Measurements from ENCODE around the gene OSBPL10. TPM values are rescaled to one million over a fixed set of nuclear protein-coding genes. Genes with fewer than 3 reads are reported as not detected.
"Not testable (repeated sequence)": the region's sequence is repeated elsewhere in the genome, so short reads cannot be mapped to it uniquely, and the experiment has no call there.

The OSBPL10 gene
- total RNA-seq, 1 experiment from 2014 or later = 172 TPM

DNA sequence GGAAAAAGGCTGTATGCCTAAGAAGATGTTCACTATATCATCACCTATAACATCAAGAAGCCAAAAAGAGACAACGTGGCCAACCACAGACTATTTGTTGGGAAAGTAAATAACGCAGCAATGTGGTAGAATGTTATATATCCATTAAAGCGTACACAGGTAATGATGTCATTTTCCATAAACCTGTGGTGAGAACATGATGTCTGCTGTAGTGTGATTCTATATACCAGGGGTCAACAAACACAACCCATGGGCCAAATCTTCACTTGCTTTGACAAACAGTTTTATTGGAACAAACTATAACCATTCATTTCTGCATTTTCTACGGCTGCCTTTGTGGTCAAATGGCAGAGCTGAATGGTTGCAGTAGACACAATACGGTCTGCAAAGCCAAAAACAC lies 287.7 kb downstream of the OSBPL10 start:
- TF ChIP-seq, protein P1, sequence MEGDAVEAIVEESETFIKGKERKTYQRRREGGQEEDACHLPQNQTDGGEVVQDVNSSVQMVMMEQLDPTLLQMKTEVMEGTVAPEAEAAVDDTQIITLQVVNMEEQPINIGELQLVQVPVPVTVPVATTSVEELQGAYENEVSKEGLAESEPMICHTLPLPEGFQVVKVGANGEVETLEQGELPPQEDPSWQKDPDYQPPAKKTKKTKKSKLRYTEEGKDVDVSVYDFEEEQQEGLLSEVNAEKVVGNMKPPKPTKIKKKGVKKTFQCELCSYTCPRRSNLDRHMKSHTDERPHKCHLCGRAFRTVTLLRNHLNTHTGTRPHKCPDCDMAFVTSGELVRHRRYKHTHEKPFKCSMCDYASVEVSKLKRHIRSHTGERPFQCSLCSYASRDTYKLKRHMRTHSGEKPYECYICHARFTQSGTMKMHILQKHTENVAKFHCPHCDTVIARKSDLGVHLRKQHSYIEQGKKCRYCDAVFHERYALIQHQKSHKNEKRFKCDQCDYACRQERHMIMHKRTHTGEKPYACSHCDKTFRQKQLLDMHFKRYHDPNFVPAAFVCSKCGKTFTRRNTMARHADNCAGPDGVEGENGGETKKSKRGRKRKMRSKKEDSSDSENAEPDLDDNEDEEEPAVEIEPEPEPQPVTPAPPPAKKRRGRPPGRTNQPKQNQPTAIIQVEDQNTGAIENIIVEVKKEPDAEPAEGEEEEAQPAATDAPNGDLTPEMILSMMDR (IDR thresholded peaks at IDR 0.05; ENCODE audit: unreplicated experiment) = no peak
- POLR2A ChIA-PET = interaction anchor here (1.7 kb wide), 1 partner anchor 11 kb away, joined by 6 read pairs; no protein-coding TSS in a partner anchor
- no peaks in the 10 kb centered on the region for H3K4me1 Mint-ChIP-seq (ENCODE audit: insufficient read depth, unreplicated experiment)
- intact Hi-C loops (cut with micrococcal nuclease) = no loop called here
- DNase-seq (ENCODE audit: unreplicated experiment) = no peak
- peaks cover 33% of the 10 kb centered on the region for H3K36me3 Mint-ChIP-seq (ENCODE audit: insufficient read depth, unreplicated experiment)
- H3K27me3 Mint-ChIP-seq (ENCODE audit: insufficient read depth, unreplicated experiment) = no peaks in the 10 kb centered on the region
- H3K9me3 Mint-ChIP-seq (ENCODE audit: unreplicated experiment) = peaks cover 8% of the 10 kb centered on the region
- CTCF ChIA-PET = no interaction called here
- no peak overlapping the region for H3K4me3 Mint-ChIP-seq (ENCODE audit: unreplicated experiment)
- no peak overlapping the region for H3K27ac Mint-ChIP-seq (ENCODE audit: low read depth, unreplicated experiment)
- BruUV-seq (replicated peaks) = no TSS peak

DNA sequence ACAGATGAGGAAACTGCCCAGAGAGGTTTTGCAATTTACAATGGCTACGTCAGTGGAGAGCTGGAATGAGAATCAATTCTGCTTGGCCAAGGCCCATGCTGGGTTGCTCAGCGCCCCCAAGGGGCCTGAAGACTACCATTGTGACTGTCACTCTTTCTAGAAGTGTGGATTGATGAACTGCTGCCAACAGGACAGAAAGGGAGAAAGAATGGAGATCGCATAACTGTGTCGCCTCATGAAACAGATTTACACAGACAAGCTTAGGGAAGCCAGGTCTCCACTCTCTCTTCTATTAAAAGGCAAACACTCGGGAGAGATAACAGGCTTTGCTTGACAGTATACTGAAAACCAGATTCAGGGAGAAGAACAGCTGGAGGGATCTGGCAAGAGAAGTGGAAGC lies 288.3 kb downstream of the OSBPL10 start:
- no peak overlapping the region for H3K27ac Mint-ChIP-seq (ENCODE audit: low read depth, unreplicated experiment)
- intact Hi-C loops (cut with micrococcal nuclease) = no loop called here
- H3K36me3 Mint-ChIP-seq (ENCODE audit: insufficient read depth, unreplicated experiment) = peaks cover 31% of the 10 kb centered on the region
- no peak for DNase-seq (ENCODE audit: unreplicated experiment)
- CTCF ChIA-PET = interaction anchor here (0.6 to 0.9 kb wide), 2 partner anchors 26 to 675 kb away, joined by 3 to 5 read pairs; no protein-coding TSS in a partner anchor
- H3K4me3 Mint-ChIP-seq (ENCODE audit: unreplicated experiment) = no peak overlapping the region
- peaks cover 8% of the 10 kb centered on the region for H3K9me3 Mint-ChIP-seq (ENCODE audit: unreplicated experiment)
- TF ChIP-seq, protein P1 (IDR thresholded peaks at IDR 0.05; ENCODE audit: unreplicated experiment) = no peak
- BruUV-seq (replicated peaks) = TSS peak; percentile 10
- POLR2A ChIA-PET = interaction anchor here (0.6 to 1.7 kb wide), 2 partner anchors 12 to 45 kb away, joined by 5 to 6 read pairs; no protein-coding TSS in a partner anchor
- H3K4me1 Mint-ChIP-seq (ENCODE audit: insufficient read depth, unreplicated experiment) = no peaks in the 10 kb centered on the region
- no peaks in the 10 kb centered on the region for H3K27me3 Mint-ChIP-seq (ENCODE audit: insufficient read depth, unreplicated experiment)

DNA sequence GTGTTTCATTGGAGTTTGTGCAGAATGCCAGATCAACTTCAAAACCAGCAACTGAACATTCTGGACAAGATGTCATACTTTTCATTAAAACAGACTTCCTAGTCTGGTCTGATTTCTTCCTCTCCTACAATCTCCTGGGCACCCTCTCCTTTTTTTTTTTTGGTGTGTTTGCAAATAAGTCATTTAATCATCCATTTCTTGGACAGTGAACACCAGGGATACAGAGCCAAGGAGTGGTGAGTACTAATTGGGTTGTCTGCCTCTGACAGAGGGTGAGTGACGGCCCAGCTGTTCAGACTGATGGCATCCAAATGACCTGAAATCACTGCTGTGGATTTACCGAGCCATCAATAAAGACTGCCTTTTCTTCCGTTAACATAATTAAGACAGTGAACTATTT lies 290.3 kb downstream of the OSBPL10 start:
- Mint-ChIP-seq H3K27ac (ENCODE audit: low read depth, unreplicated experiment) (no peak overlapping the region), H3K9me3 (ENCODE audit: unreplicated experiment) (peaks cover 8% of the 10 kb centered on the region), H3K4me1 (ENCODE audit: insufficient read depth, unreplicated experiment) (peaks cover 2% of the 10 kb centered on the region), H3K4me3 (ENCODE audit: unreplicated experiment) (no peak overlapping the region), H3K36me3 (ENCODE audit: insufficient read depth, unreplicated experiment) (peaks cover 45% of the 10 kb centered on the region), H3K27me3 (ENCODE audit: insufficient read depth, unreplicated experiment) (no peaks in the 10 kb centered on the region)
- DNase-seq (ENCODE audit: unreplicated experiment) = no peak
- ChIA-PET POLR2A (no interaction called here), CTCF (no interaction called here)
- intact Hi-C loops (cut with micrococcal nuclease) = no loop called here
- TF ChIP-seq, protein P1 (IDR thresholded peaks at IDR 0.05; ENCODE audit: unreplicated experiment) = no peak
- BruUV-seq (replicated peaks) = no TSS peak

DNA sequence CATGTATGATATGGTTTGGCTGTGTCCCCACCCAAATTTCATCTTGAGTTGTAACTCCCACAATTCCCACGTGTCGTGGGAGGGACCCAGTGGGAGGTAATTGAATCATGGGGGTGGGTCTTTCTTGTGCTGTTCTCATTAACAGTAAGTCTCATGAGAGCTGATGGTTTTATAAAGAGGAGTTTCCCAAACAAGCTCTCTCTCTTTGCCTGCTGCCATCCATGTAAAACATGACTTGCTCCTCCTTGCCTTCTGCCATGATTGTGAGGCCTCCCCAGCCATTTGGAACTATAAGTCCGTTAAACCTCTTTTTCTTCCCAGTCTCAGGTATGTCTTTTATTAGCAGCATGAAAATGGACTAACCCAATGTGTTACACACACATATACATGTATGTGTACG lies 291.5 kb downstream of the OSBPL10 start:
- intact Hi-C loops (cut with micrococcal nuclease); BruUV-seq (replicated peaks); POLR2A ChIA-PET: not testable (repeated sequence)

DNA sequence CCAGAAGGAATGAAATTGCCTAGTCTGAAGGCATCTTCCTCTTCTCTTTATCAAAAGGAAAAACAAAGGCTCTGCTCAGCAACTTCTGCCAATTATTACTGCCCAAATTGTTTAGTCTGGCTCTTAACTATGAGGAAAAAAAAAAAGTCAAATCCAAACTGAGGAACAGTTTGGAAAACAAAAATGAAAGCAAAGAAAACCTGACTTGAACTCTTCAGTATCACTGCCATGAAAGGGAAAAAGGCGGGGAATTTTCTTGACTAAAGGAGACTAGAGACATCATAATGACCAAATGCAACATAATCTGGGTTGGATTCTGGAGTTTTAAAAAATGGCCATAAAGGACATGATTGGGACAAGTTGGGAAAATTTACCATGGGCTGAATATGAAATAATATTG lies 292.1 kb downstream of the OSBPL10 start:
- peaks cover 7% of the 10 kb centered on the region for H3K4me1 Mint-ChIP-seq (ENCODE audit: insufficient read depth, unreplicated experiment)
- POLR2A ChIA-PET = interaction anchor here (1.2 kb wide), 1 partner anchor 10 kb away, joined by 3 read pairs; no protein-coding TSS in a partner anchor
- H3K36me3 Mint-ChIP-seq (ENCODE audit: insufficient read depth, unreplicated experiment) = peaks cover 55% of the 10 kb centered on the region
- no TSS peak for BruUV-seq (replicated peaks)
- no peak for DNase-seq (ENCODE audit: unreplicated experiment)
- TF ChIP-seq, protein P1 (IDR thresholded peaks at IDR 0.05; ENCODE audit: unreplicated experiment) = no peak
- H3K27me3 Mint-ChIP-seq (ENCODE audit: insufficient read depth, unreplicated experiment) = no peaks in the 10 kb centered on the region
- intact Hi-C loops (cut with micrococcal nuclease) = no loop called here
- peaks cover 8% of the 10 kb centered on the region for H3K9me3 Mint-ChIP-seq (ENCODE audit: unreplicated experiment)
- H3K27ac Mint-ChIP-seq (ENCODE audit: low read depth, unreplicated experiment) = no peak overlapping the region
- H3K4me3 Mint-ChIP-seq (ENCODE audit: unreplicated experiment) = no peak overlapping the region
- CTCF ChIA-PET = no interaction called here

More for the DNA sequence above, 291.5 kb downstream of the OSBPL10 start:
- H3K4me3 Mint-ChIP-seq (ENCODE audit: unreplicated experiment); H3K27ac Mint-ChIP-seq (ENCODE audit: low read depth, unreplicated experiment); H3K9me3 Mint-ChIP-seq (ENCODE audit: unreplicated experiment); CTCF ChIA-PET; H3K4me1 Mint-ChIP-seq (ENCODE audit: insufficient read depth, unreplicated experiment); DNase-seq (ENCODE audit: unreplicated experiment); H3K27me3 Mint-ChIP-seq (ENCODE audit: insufficient read depth, unreplicated experiment): not testable (repeated sequence)
- peaks cover 52% of the 10 kb centered on the region for H3K36me3 Mint-ChIP-seq (ENCODE audit: insufficient read depth, unreplicated experiment)

Data from MCF 10A (cell line).